PC-3 (cell line): ENCODE data around the gene CRPPA. TPM values are rescaled to one million over a fixed set of nuclear protein-coding genes. Genes with fewer than 3 reads are reported as not detected.

Experiments
- ATAC-seq: fragments of 200-7000 bp; cut with Tn5 transposase; 2 replicates; pipeline ENCODE4 v1.9.1; 2020; ENCODE audit warnings: mild to moderate bottlenecking, moderate library complexity
- BruUV-seq: library from RNA; stranded (reverse); fragments of 400-500 nt; replicated peaks from 2 replicates; lab custom pipeline; 2021; lab: Mats Ljungman, UMichigan
- CTCF ChIA-PET: fragments of 300-600 bp; sonication (Branson Sonifier 250); formaldehyde crosslinking; loops from one replicate; lab custom pipeline; 2022; ENCODE audit warnings: antibody characterized with exemption; lab: Charles Lee
- POLR2A ChIA-PET: fragments of 300-600 bp; sonication (Branson Sonifier 250); formaldehyde crosslinking; loops from one replicate; lab custom pipeline; 2022; ENCODE audit warnings: antibody characterized with exemption; ENCODE audit not compliant: unreplicated experiment; lab: Charles Lee
- DNase-seq: peaks from one replicate; pipeline ENCODE4 v3.0.0-alpha.2; 2015
- H2AFZ ChIP-seq: fragments of 300-600 bp; sonication (generic); 2 replicates; pipeline ENCODE4 v1.6.0; 2016; ENCODE audit warnings: antibody characterized with exemption, low read length
- H3F3A ChIP-seq: fragments of 300-600 bp; sonication (generic); one replicate; pipeline ENCODE4 v1.6.0; 2017; ENCODE audit warnings: antibody characterized with exemption, low read length, control low read depth, mild to moderate bottlenecking; ENCODE audit not compliant: unreplicated experiment
- H3K27ac ChIP-seq: fragments of 300-600 bp; sonication (generic); 2 replicates; pipeline ENCODE4 v1.5.1; 2016; ENCODE audit warnings: mild to moderate bottlenecking, low read length
- H3K27me3 ChIP-seq: fragments of 300-600 bp; sonication (generic); 2 replicates; pipeline ENCODE4 v1.6.1; 2016; ENCODE audit warnings: low read length, mixed read lengths
- H3K36me3 ChIP-seq: fragments of 300-600 bp; sonication (generic); 2 replicates; pipeline ENCODE4 v1.6.1; 2016; ENCODE audit warnings: low read depth, mixed run types, low read length, mixed read lengths
- H3K4me1 ChIP-seq: fragments of 300-600 bp; sonication (generic); 2 replicates; pipeline ENCODE4 v1.5.1; 2016; ENCODE audit warnings: low read length; ENCODE audit not compliant: insufficient read depth
- H3K4me2 ChIP-seq: fragments of 300-600 bp; sonication (generic); 2 replicates; pipeline ENCODE4 v1.6.0; 2016; ENCODE audit warnings: low read length
- H3K4me3 ChIP-seq: fragments of 300-600 bp; sonication (generic); 2 replicates; pipeline ENCODE4 v1.5.1; 2016; ENCODE audit warnings: mild to moderate bottlenecking, low read length, mixed read lengths
- H3K79me2 ChIP-seq: fragments of 300-600 bp; sonication (generic); 2 replicates; pipeline ENCODE4 v1.6.1; 2017; ENCODE audit warnings: low read length, mixed read lengths
- H3K9ac ChIP-seq: fragments of 300-600 bp; sonication (generic); 2 replicates; pipeline ENCODE4 v1.6.0; 2016; ENCODE audit warnings: mild to moderate bottlenecking, low read length
- H3K9me2 ChIP-seq: fragments of 300-600 bp; sonication (generic); replicated peaks from 2 replicates; pipeline ENCODE4 v1.6.1; 2016; ENCODE audit warnings: mixed run types, low read length, mixed read lengths
- H3K9me3 ChIP-seq: fragments of 300-600 bp; sonication (generic); 2 replicates; pipeline ENCODE4 v1.6.1; 2016; ENCODE audit warnings: low read length, mixed read lengths
- H4K20me1 ChIP-seq: fragments of 300-600 bp; sonication (generic); 2 replicates; pipeline ENCODE4 v1.6.1; 2016; ENCODE audit warnings: low read length, mixed read lengths
- CTCF ChIP-seq: fragments of 300-600 bp; sonication (generic); conservative IDR thresholded peaks from 2 replicates; pipeline ENCODE4 v1.5.1; 2017; ENCODE audit warnings: antibody characterized with exemption, low read depth, mild to moderate bottlenecking, low read length
- EZH2 ChIP-seq: fragments of 300-600 bp; sonication (generic); IDR thresholded peaks from one replicate; pipeline ENCODE4 v1.6.1; 2017; ENCODE audit warnings: antibody characterized with exemption, mild to moderate bottlenecking, low read length; ENCODE audit not compliant: unreplicated experiment
- EZH2phosphoT487 ChIP-seq: fragments of 300-600 bp; sonication (generic); IDR thresholded peaks from 2 replicates; pipeline ENCODE4 v1.6.1; 2018; ENCODE audit warnings: mild to moderate bottlenecking, antibody characterized with exemption, low read length, borderline replicate concordance
- intact Hi-C: fragments of 100-400 bp; cut with micrococcal nuclease; formaldehyde crosslinking; loops from 2 replicates; pipeline ENCODE4 v1.9.0; 2023
- total RNA-seq: library from RNA; depleted of rRNA; stranded (reverse); fragments of >200 nt; gene quantifications from 2 replicates; pipeline ENCODE4 v1.2.3, GENCODE V29; 2014

Gene CRPPA
- total RNA-seq, 1 experiment from 2014 or later = 1.2 TPM

- ATAC-seq = peak; percentile 12
- no peaks in the 10 kb centered on the region for H3K36me3 ChIP-seq
- no peak overlapping the region for H2AFZ ChIP-seq
- H3K27me3 ChIP-seq = no peaks in the 10 kb centered on the region
- H3K79me2 ChIP-seq = no peaks in the 10 kb centered on the region
- H3K9me3 ChIP-seq = no peaks in the 10 kb centered on the region
- peaks cover 39% of the 10 kb centered on the region for H3K4me1 ChIP-seq
- no peaks in the 10 kb centered on the region for H3F3A ChIP-seq
- POLR2A ChIA-PET = no interaction called here
- CTCF ChIA-PET = no interaction called here
- no peaks in the 10 kb centered on the region for H3K9me2 ChIP-seq
- BruUV-seq = no TSS peak
- no peak overlapping the region for H3K9ac ChIP-seq
- H3K4me2 ChIP-seq = peak overlapping the region; percentile 45
- no peaks in the 10 kb centered on the region for H4K20me1 ChIP-seq
- intact Hi-C loops = loop anchor here (10.0 kb wide), 1 partner anchor 172 kb away; no protein-coding TSS in a partner anchor
- no peak overlapping the region for H3K4me3 ChIP-seq
- H3K27ac ChIP-seq = peak overlapping the region; percentile 59
- TF ChIP-seq EZH2phosphoT487 = no peak
- no peak for TF ChIP-seq EZH2
- TF ChIP-seq CTCF = no peak
- DNase-seq = peak; percentile 78
Measured at GRCh38 chr7:16416289-16417282, 4.8 kb downstream of the CRPPA start.

- POLR2A ChIA-PET = no interaction called here
Measured at GRCh38 chr7:16412274-16413254, 8.8 kb downstream of the CRPPA start.

More at GRCh38 chr7:16412274-16413254, 8.8 kb downstream of the CRPPA start:
- TF ChIP-seq EZH2 (no peak), EZH2phosphoT487 (no peak), CTCF (no peak)
- H3K4me3 ChIP-seq = no peak overlapping the region
- CTCF ChIA-PET = no interaction called here
- no peaks in the 10 kb centered on the region for H3F3A ChIP-seq
- ATAC-seq (no peak), DNase-seq (no peak)
- no peaks in the 10 kb centered on the region for H3K9me2 ChIP-seq
- H4K20me1 ChIP-seq = no peaks in the 10 kb centered on the region
- H3K4me1 ChIP-seq = peaks cover 31% of the 10 kb centered on the region
- no peaks in the 10 kb centered on the region for H3K9me3 ChIP-seq
- no peak overlapping the region for H3K4me2 ChIP-seq
- H3K79me2 ChIP-seq = no peaks in the 10 kb centered on the region
- H3K36me3 ChIP-seq = no peaks in the 10 kb centered on the region
- H3K27me3 ChIP-seq = no peaks in the 10 kb centered on the region
- intact Hi-C loops = loop anchor here (10.0 kb wide), 1 partner anchor 168 kb away; no protein-coding TSS in a partner anchor
- H3K27ac ChIP-seq = no peak overlapping the region
- BruUV-seq = no TSS peak
- H2AFZ ChIP-seq = no peak overlapping the region
- H3K9ac ChIP-seq = no peak overlapping the region
